HepG2 (cell line): Measurements from ENCODE around the gene TPD52L2. TPM values are rescaled to one million over a fixed set of nuclear protein-coding genes. Genes with fewer than 3 reads are reported as not detected.

Source experiments
- ATAC-seq: fragments of 200-7000 bp; cut with Tn5 transposase; 3 replicates; pipeline ENCODE4 v1.9.1; 2020; ENCODE audit warnings: mild to moderate bottlenecking, moderate library complexity
- BruUV-seq: library from RNA; stranded (reverse); fragments of 400-500 nt; replicated peaks from 2 replicates; lab custom pipeline; 2021; lab: Mats Ljungman, UMichigan
- CTCF ChIA-PET: fragments of 300-600 bp; formaldehyde crosslinking; extraction: SDS; loops from one replicate; lab custom pipeline; 2021; ENCODE audit warnings: low total read pairs, inconsistent platforms, low intra/inter-chr PET ratio; lab: Yijun Ruan, JAX
- POLR2A ChIA-PET: fragments of 350-600 bp; sonication (Branson Sonifier 250); formaldehyde crosslinking; loops from one replicate; lab custom pipeline; 2020; ENCODE audit warnings: antibody characterized with exemption, inconsistent platforms; lab: Yijun Ruan, JAX
- DNase-seq: peaks from one replicate; pipeline ENCODE4 v3.0.0-alpha.2; 2015; ENCODE audit warnings: low spot score
- FAIRE-seq: peaks from 3 replicates; lab custom pipeline; 2011; peaks lifted over from hg19 to GRCh38; lab: Jason Lieb, UNC
- H2AFZ ChIP-seq: one replicate; pipeline ENCODE4 v1.6.1; 2011; ENCODE audit warnings: low read length, inconsistent platforms
- H3K27ac ChIP-seq: fragments of 300-600 bp; 3 replicates; pipeline ENCODE4 v1.8.0; 2011; ENCODE audit warnings: mixed run types, mild to moderate bottlenecking, mixed read lengths, low read length, inconsistent platforms; ENCODE audit not compliant: insufficient read depth; ENCODE audit errors: extremely low read length
- H3K27me3 ChIP-seq, 2 experiments: fragments of 200-600 bp in 1 of 2; 2 replicates in 1 of 2; 3 replicates in 1 of 2; pipeline versions ENCODE4 v1.6.0 to v1.8.0; 2011; ENCODE audit warnings: low read length in 2 of 2, mild to moderate bottlenecking in 2 of 2, moderate library complexity in 2 of 2, inconsistent platforms in 1 of 2; ENCODE audit not compliant: insufficient read depth in 2 of 2, control insufficient read depth in 1 of 2
- H3K36me3 ChIP-seq, 2 experiments: fragments of 200-600 bp in 1 of 2; replicated peaks in 1 of 2; 2 replicates in 1 of 2; 3 replicates in 1 of 2; pipeline versions ENCODE4 v1.5.1 to v1.8.0; 2011; ENCODE audit warnings: low read length in 2 of 2, inconsistent platforms in 1 of 2; ENCODE audit not compliant: insufficient read depth in 2 of 2, control insufficient read depth in 1 of 2
- H3K4me1 ChIP-seq: 2 replicates; pipeline ENCODE4 v1.5.1; 2012; ENCODE audit warnings: low read length, inconsistent platforms; ENCODE audit not compliant: insufficient read depth
- H3K4me2 ChIP-seq: 2 replicates; pipeline ENCODE4 v1.6.0; 2011; ENCODE audit warnings: low read depth, low read length, inconsistent platforms
- H3K4me3 ChIP-seq, 3 experiments: fragments of 200-600 bp in 1 of 3; sonication (generic), shearing (Covaris generic) in 1 of 3; replicated peaks in 1 of 3; 2 replicates each; pipeline ENCODE4 v1.5.1; 2011 to 2016; ENCODE audit warnings: low read length in 3 of 3, inconsistent platforms in 2 of 3, low read depth in 2 of 3, mild to moderate bottlenecking in 2 of 3, control low read depth in 1 of 3, mixed read lengths in 1 of 3; ENCODE audit not compliant: insufficient read depth in 1 of 3
- H3K79me2 ChIP-seq: one replicate; pipeline ENCODE4 v1.6.1; 2011; ENCODE audit warnings: low read length, inconsistent platforms; ENCODE audit not compliant: insufficient read depth
- H3K9ac ChIP-seq: 2 replicates; pipeline ENCODE4 v1.6.0; 2011; ENCODE audit warnings: mild to moderate bottlenecking, low read depth, low read length, inconsistent platforms; ENCODE audit not compliant: insufficient read depth
- H3K9me3 ChIP-seq: 2 replicates; pipeline ENCODE4 v1.5.1; 2012; ENCODE audit warnings: mild to moderate bottlenecking, low read length
- H4K20me1 ChIP-seq: 2 replicates; pipeline ENCODE4 v1.6.0; 2011; ENCODE audit warnings: inconsistent platforms, mild to moderate bottlenecking, low read length, moderate library complexity; ENCODE audit not compliant: insufficient read depth
- AGO2 ChIP-seq: fragments of 200-400 bp; formaldehyde crosslinking; optimal IDR thresholded peaks from 2 replicates; pipeline ENCODE3; 2017; ENCODE audit warnings: mild to moderate bottlenecking, low read depth, low read length, moderate library complexity
- CENPT ChIP-seq: sonication (generic); formaldehyde crosslinking; IDR thresholded peaks from 2 replicates; pipeline ENCODE4 v1.8.0; 2022; ENCODE audit warnings: low read depth, mild to moderate bottlenecking, moderate library complexity, missing genetic modification reagents
- CREBL2 ChIP-seq: sonication (generic); formaldehyde crosslinking; IDR thresholded peaks from 2 replicates; pipeline ENCODE4 v1.8.1; 2023; ENCODE audit warnings: missing genetic modification reagents, mild to moderate bottlenecking, borderline replicate concordance
- POLR2G ChIP-seq: fragments of 200-400 bp; formaldehyde crosslinking; IDR thresholded peaks from 2 replicates; pipeline ENCODE4 v1.6.1; 2018; ENCODE audit warnings: mild to moderate bottlenecking, low read depth, low read length, moderate library complexity
- RFX1 ChIP-seq: fragments of 450-650 bp; IDR thresholded peaks from 2 replicates; pipeline ENCODE4 v1.6.1; 2017
- ZBTB4 ChIP-seq: sonication (generic); formaldehyde crosslinking; IDR thresholded peaks from 2 replicates; pipeline ENCODE4 v1.4.0; 2020; ENCODE audit warnings: missing genetic modification reagents, mild to moderate bottlenecking, borderline replicate concordance
- ZMYM4 ChIP-seq: sonication (generic); formaldehyde crosslinking; IDR thresholded peaks from 2 replicates; pipeline ENCODE4 v1.8.1; 2023; ENCODE audit warnings: mild to moderate bottlenecking, missing genetic modification reagents
- ZNF776 ChIP-seq: sonication (generic); formaldehyde crosslinking; IDR thresholded peaks from 2 replicates; pipeline ENCODE4 v1.4.0; 2020; ENCODE audit warnings: mild to moderate bottlenecking, missing genetic modification reagents
- ZNF781 ChIP-seq: sonication (generic); formaldehyde crosslinking; IDR thresholded peaks from 2 replicates; pipeline ENCODE4 v1.5.1; 2020; ENCODE audit warnings: borderline replicate concordance, mild to moderate bottlenecking, missing genetic modification reagents; ENCODE audit errors: not compliant biosample characterization
- WGBS: methylation state at CpG from one replicate; pipeline ENCODE4 v1.1.6; 2017; ENCODE audit warnings: low lambda C conversion rate; 5-methylcytosine and 5-hydroxymethylcytosine counted together
- in situ Hi-C: cut with HindIII; loops from 2 replicates; pipeline ENCODE4 v1.10.0; 2017; ENCODE audit warnings: low pct_unique_long_range_greater_than_20kb; ENCODE audit not compliant: extremely low pct_ligation_motif_present
- intact Hi-C: fragments of 100-400 bp; cut with micrococcal nuclease; formaldehyde crosslinking; loops from one replicate; pipeline ENCODE4 v1.10.0; 2022; ENCODE audit not compliant: unreplicated experiment
- polyA plus RNA-seq, 8 experiments: library from polyadenylated mRNA; depleted of rRNA in 3 of 8; stranded (reverse) in 7 of 8; unstranded in 1 of 8; fragments of >200 nt; fragmentation: Illumina TruSeq in 4 of 8; extraction: Trizol in 4 of 8; gene quantifications; 2 replicates each; pipeline versions ENCODE4 v1.2.1 to v1.2.3, GENCODE V29; 2011 to 2016; ENCODE audit warnings: low read depth in 4 of 8, missing spikeins in 1 of 8, mixed read lengths in 1 of 8; ENCODE audit not compliant: insufficient read depth in 1 of 8
- total RNA-seq, 5 experiments: library from RNA; depleted of rRNA; stranded (reverse); fragments of >200 nt; fragmentation: Illumina TruSeq; extraction: Trizol; gene quantifications; 2 replicates each; pipeline ENCODE4 v1.2.3, GENCODE V29; 2016; ENCODE audit warnings: low read depth in 1 of 5
- TF ChIP-seq, protein P1 (sequence below): sonication (generic); formaldehyde crosslinking; IDR thresholded peaks from 2 replicates; pipeline ENCODE4 v1.4.0; 2020; ENCODE audit warnings: missing genetic modification reagents

The TPD52L2 gene
- total and polyA plus RNA-seq, 2 of the 13 experiments (the other 11 are each of a cell fraction or from before 2014, with no cell fraction given) = 156 to 184 TPM

DNA sequence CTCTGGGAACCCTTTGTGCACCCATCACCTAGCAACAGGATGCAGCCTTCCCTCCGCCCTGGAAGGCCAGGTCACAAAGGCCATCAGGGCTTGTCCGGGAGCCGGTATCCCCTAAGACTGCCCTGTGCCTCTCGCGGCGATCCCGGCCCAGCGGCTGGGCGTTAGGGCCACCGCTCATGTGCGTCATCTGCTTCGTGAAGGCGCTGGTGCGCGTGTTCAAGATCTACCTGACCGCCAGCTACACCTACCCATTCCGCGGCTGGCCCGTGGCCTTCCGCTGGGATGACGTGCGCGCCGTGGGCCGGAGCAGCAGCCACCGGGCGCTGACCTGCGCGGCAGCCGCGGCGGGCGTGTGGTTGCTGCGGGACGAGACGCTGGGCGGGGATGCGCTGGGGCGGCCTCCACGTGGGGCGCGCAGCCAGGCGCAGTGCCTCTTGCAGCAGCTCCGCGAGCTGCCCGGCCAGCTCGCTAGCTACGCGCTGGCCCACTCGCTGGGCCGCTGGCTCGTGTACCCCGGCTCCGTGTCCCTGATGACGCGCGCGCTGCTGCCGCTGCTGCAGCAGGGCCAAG is 3.6 kb upstream of the TPD52L2 start, which contains the start of gene ABHD16B:
ABHD16B (plus strand) TSS at position 134 of the 570 bp plus-strand sequence; CDS start at position 177, 43 bp downstream.
- no peak for ATAC-seq
- no TSS peak for BruUV-seq
- H3K36me3 ChIP-seq = peaks cover 0 to 2% of the 10 kb centered on the region in 2 experiments; a peak in 1 of 5 replicates
- no peak within 1 kb of the TSS for H3K4me3 ChIP-seq
- no peak within 1 kb of the TSS for H3K27ac ChIP-seq
- H3K9ac ChIP-seq = no peak within 1 kb of the TSS
- FAIRE-seq = no peak
- H3K27me3 ChIP-seq = no peaks in the 10 kb centered on the region; a peak in 1 of 5 replicates
- POLR2A ChIA-PET = interaction anchor here (1.3 kb wide), 1 partner anchor 14 kb away, joined by 5 read pairs; no protein-coding TSS in a partner anchor
- DNase-seq = no peak
- intact Hi-C loops (loop anchor here (10.0 kb wide), 1 partner anchor 117 kb away; no protein-coding TSS in a partner anchor), in situ Hi-C loops (no loop called here)
- H4K20me1 ChIP-seq = no peaks in the 10 kb centered on the region
- CTCF ChIA-PET = no interaction called here
- no peak for TF ChIP-seq CREBL2 (CRISPR knock-in tag)
- TF ChIP-seq, protein P1, sequence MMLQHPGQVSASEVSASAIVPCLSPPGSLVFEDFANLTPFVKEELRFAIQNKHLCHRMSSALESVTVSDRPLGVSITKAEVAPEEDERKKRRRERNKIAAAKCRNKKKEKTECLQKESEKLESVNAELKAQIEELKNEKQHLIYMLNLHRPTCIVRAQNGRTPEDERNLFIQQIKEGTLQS (CRISPR knock-in tag) = no peak
- TF ChIP-seq CENPT (CRISPR knock-in tag) = 0 out of 2 replicates have a peak, but pooled peaks have one; percentile 8
- peak; percentile 3 for TF ChIP-seq AGO2
- TF ChIP-seq ZNF776 (CRISPR knock-in tag) = 0 out of 2 replicates have a peak, but pooled peaks have one; percentile 2
- TF ChIP-seq POLR2G = 0 out of 2 replicates have a peak, but pooled peaks have one; percentile 2
- TF ChIP-seq ZMYM4 (CRISPR knock-in tag) = no peak
- TF ChIP-seq ZBTB4 (CRISPR knock-in tag) = 0 out of 2 replicates have a peak, but pooled peaks have one; percentile 6
- no peak for TF ChIP-seq ZNF781 (CRISPR knock-in tag)
- TF ChIP-seq RFX1 = no peak
- peaks cover 14% of the 10 kb centered on the region for H3K79me2 ChIP-seq
- no peak within 1 kb of the TSS for H2AFZ ChIP-seq
- 97% methylated on average over 58 of the region's 59 CpGs for WGBS
- peaks cover 51% of the 10 kb centered on the region for H3K4me1 ChIP-seq
- H3K9me3 ChIP-seq = no peaks in the 10 kb centered on the region
- H3K4me2 ChIP-seq = no peak within 1 kb of the TSS
